ENCODE data around the gene SRGAP3. TPM values are rescaled to one million over a fixed set of nuclear protein-coding genes. Genes with fewer than 3 reads are reported as not detected.

The SRGAP3 gene
- total RNA-seq, 1 donor from 2014 or later: 0.54 TPM

DNA sequence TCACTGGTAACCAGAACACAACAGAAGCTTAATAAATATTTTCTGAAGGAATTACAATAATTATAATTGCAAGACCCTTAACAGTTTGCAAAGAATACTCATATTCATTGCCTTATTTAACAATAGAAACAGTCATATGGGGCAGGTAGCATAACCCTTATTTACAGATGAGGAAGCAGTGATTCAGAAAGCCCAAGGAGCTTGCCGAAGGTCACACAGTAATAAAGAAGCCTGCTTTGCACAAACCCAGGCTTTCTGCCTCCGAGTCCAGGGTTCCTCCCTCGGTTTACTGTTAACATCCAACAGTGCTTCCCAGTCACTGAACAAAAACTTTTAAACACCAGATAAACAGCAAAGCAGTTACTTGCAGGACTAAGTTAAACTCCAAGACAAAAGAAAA is 35.3 kb downstream of the SRGAP3 start:
- Mint-ChIP-seq H3K27ac (no peak overlapping the region), H3K4me1 (ENCODE audit: low read depth) (no peaks in the 10 kb centered on the region), H3K4me3 (no peak overlapping the region), H3K9me3 (no peaks in the 10 kb centered on the region), H3K36me3 (ENCODE audit: low read depth) (no peaks in the 10 kb centered on the region), H3K27me3 (ENCODE audit: insufficient read depth) (peaks cover 8% of the 10 kb centered on the region)
- intact Hi-C loops (cut with micrococcal nuclease): no loop called here
- DNase-seq (ENCODE audit: low spot score): no peak

DNA sequence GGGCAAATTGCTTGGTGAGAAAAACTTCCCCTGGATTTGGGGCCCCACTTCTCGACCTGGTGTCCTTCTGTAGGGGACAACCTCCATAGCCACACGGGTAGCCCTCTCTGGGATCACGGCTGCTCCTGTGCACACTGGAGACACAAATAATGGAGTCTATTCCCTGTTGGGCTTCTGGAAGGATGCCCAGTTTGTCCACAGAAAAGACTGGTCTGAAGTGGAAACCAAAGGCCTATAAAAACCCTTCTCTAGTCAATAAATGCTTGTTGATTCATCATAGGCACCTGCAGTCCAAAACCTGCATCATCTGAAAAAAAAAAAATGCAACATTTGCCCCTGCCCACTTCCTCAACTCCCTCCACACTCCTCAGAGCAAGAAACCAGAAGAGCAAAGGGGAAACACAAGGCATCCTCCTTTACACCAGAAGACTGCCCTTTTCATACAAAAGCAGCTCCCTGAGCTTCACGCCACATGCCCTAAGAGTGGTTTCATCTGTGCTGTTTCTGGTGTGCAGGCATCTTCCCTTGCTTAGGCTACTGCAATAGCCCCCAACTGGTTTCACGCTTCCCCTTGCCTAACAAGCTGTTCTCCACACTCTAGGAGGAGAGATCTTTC is 36.3 kb downstream of the SRGAP3 start:
- Mint-ChIP-seq H3K27me3 (ENCODE audit: insufficient read depth) (peaks cover 7% of the 10 kb centered on the region), H3K4me3 (no peak overlapping the region), H3K27ac (no peak overlapping the region), H3K36me3 (ENCODE audit: low read depth) (no peaks in the 10 kb centered on the region), H3K4me1 (ENCODE audit: low read depth) (no peaks in the 10 kb centered on the region), H3K9me3 (no peaks in the 10 kb centered on the region)
- no peak for DNase-seq (ENCODE audit: low spot score)
- intact Hi-C loops (cut with micrococcal nuclease): no loop called here

DNA sequence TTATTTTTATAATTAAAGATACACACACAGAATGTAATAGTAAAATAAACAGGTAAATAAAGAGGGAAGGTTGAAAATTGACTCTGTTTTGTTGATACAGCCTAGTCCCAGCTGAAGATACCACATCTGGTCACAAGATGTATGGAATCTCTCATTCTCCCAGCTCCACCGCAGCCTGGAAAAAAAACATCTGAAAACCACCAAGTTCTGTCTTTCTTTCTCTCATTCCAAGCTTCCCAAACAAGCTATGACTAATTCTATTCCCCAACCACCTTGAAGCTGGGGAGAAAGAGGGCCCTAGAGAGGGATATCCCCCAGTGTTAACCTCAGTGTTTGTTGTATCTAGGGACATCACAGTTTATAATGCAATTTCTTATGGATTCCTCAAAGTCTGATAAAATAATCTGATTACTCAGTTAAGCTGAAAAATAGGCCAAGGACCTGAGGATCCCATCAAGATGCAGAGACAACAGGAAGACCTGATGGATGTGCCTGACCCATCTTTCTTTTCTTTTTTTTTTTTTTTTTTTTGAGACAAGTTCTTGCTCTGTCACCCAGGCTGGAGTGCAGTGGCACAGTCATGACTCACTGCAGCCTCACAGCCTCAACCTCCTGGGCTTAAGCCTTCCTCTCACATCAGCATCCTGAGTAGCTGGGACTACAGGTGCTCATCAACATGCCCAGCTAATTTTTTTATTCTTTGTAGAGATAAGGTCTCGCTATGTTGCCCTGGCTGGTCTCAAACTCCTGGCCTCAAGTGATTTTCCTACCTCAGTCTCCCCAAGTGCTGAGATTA is 38.1 kb downstream of the SRGAP3 start:
- H3K4me3 Mint-ChIP-seq: no peak overlapping the region
- no peak overlapping the region for H3K27ac Mint-ChIP-seq
- H3K36me3 Mint-ChIP-seq (ENCODE audit: low read depth): no peaks in the 10 kb centered on the region
- H3K9me3 Mint-ChIP-seq: no peaks in the 10 kb centered on the region
- no peaks in the 10 kb centered on the region for H3K4me1 Mint-ChIP-seq (ENCODE audit: low read depth)
- H3K27me3 Mint-ChIP-seq (ENCODE audit: insufficient read depth): peaks cover 6% of the 10 kb centered on the region
- no peak for DNase-seq (ENCODE audit: low spot score)
- intact Hi-C loops (cut with micrococcal nuclease): no loop called here

DNA sequence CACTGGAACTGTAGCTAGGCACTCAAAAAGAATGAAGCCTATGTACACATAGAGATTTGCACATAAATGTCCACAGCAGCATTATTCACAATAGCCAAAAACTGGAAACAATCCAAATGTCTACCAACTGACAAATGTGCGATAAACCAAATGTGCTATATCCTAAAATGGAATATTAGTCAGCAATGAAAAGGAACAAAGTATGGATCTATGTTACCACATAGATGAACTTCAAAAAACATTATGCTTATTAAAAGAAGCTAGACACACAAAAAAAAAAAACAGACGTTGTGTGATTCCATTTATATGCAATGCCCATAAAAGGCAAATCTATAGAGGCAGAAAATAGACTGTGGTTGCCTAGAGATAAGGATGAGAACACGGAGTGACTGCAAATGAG is 39.7 kb downstream of the SRGAP3 start:
- H3K27ac Mint-ChIP-seq: no peak overlapping the region
- no peaks in the 10 kb centered on the region for H3K36me3 Mint-ChIP-seq (ENCODE audit: low read depth)
- no peaks in the 10 kb centered on the region for H3K9me3 Mint-ChIP-seq
- H3K4me1 Mint-ChIP-seq (ENCODE audit: low read depth): no peaks in the 10 kb centered on the region
- intact Hi-C loops (cut with micrococcal nuclease): no loop called here
- H3K27me3 Mint-ChIP-seq (ENCODE audit: insufficient read depth): peaks cover 5% of the 10 kb centered on the region
- H3K4me3 Mint-ChIP-seq: no peak overlapping the region
- DNase-seq (ENCODE audit: low spot score): no peak

DNA sequence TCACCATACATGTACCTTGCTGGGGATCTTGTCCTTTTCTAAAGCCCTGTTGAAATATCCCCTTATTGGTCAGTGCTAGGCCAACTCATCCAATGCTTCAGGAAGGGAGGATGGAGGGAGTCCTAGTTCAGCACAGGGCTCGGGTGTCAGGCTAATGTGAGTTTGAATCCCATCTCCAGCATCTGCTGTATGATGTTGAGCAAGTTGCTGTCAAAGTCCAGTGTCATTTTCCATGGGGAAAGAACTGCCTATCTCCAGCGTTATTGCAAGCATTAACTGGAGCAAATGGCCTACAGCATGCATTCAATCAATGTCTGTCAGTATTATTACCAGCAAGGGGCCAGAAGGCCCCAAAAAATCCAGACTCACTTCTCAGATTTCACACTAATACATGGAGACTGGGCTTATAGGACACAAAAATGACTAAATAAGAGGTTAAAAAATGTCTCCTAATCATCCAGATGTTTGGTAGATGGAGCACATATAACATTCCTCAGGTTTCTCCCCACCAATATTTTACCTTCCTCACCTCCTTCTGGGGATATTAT is 40.8 kb downstream of the SRGAP3 start:
- H3K4me3 Mint-ChIP-seq: no peak overlapping the region
- no peaks in the 10 kb centered on the region for H3K9me3 Mint-ChIP-seq
- intact Hi-C loops (cut with micrococcal nuclease): no loop called here
- no peaks in the 10 kb centered on the region for H3K36me3 Mint-ChIP-seq (ENCODE audit: low read depth)
- peaks cover 5% of the 10 kb centered on the region for H3K27me3 Mint-ChIP-seq (ENCODE audit: insufficient read depth)
- no peaks in the 10 kb centered on the region for H3K4me1 Mint-ChIP-seq (ENCODE audit: low read depth)
- no peak for DNase-seq (ENCODE audit: low spot score)
- no peak overlapping the region for H3K27ac Mint-ChIP-seq

DNA sequence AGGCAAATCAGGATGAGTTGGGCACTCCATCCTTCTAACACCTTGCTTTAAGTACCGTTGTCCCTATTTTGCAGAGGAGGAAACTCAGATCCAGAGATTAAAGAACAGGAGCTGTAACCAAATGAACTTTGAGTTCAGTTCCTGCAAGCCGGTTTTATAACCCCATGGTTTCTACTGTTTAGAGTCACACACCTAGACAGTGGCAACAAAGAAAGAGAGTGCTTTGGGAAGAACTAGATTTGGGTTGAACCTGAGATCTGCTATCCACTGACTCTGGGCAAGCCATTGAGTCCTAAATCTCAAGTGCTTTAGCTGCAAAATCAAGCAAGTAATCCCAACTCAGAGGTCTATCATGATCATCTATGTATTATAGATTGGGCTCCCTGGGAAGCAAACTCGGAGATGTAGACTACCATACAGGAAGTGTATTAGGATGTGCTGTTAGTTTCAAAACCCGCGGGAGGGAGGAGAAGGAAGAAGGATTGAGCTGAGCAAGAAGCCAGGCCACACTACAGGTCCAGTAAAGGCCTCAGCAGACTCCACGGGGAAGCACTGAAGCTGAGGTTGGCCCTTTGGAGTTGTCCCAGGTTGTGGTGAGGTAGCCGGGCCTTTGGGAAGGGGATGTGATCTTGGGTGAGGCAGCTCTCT is 42.2 kb downstream of the SRGAP3 start:
- Mint-ChIP-seq H3K27me3 (ENCODE audit: insufficient read depth) (peaks cover 4% of the 10 kb centered on the region), H3K27ac (no peak overlapping the region), H3K36me3 (ENCODE audit: low read depth) (no peaks in the 10 kb centered on the region), H3K9me3 (no peaks in the 10 kb centered on the region), H3K4me1 (ENCODE audit: low read depth) (no peaks in the 10 kb centered on the region), H3K4me3 (no peak overlapping the region)
- no peak for DNase-seq (ENCODE audit: low spot score)
- intact Hi-C loops (cut with micrococcal nuclease): no loop called here

DNA sequence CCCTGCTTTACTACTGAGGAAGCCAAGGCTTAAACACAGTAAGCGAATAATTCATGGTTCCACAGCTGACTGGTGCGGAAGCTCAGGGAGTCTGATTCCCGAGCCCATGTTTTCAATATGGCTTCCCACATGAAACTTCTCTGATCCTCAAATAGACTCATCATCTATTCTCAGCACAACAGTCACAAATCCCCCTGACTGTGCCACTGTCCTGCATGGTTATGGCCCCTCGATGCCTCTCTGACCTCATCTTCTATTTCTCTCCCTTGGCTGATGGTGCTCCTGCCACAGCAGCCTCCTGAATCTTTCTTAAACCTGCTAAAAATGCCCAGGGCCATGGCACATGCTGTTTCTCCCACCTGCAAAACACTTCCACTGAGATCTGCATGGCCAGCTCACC is 43.2 kb downstream of the SRGAP3 start:
- Mint-ChIP-seq H3K4me3 (no peak overlapping the region), H3K36me3 (ENCODE audit: low read depth) (no peaks in the 10 kb centered on the region), H3K27me3 (ENCODE audit: insufficient read depth) (peaks cover 3% of the 10 kb centered on the region), H3K9me3 (no peaks in the 10 kb centered on the region), H3K27ac (no peak overlapping the region), H3K4me1 (ENCODE audit: low read depth) (no peaks in the 10 kb centered on the region)
- no peak for DNase-seq (ENCODE audit: low spot score)
- intact Hi-C loops (cut with micrococcal nuclease): no loop called here

DNA sequence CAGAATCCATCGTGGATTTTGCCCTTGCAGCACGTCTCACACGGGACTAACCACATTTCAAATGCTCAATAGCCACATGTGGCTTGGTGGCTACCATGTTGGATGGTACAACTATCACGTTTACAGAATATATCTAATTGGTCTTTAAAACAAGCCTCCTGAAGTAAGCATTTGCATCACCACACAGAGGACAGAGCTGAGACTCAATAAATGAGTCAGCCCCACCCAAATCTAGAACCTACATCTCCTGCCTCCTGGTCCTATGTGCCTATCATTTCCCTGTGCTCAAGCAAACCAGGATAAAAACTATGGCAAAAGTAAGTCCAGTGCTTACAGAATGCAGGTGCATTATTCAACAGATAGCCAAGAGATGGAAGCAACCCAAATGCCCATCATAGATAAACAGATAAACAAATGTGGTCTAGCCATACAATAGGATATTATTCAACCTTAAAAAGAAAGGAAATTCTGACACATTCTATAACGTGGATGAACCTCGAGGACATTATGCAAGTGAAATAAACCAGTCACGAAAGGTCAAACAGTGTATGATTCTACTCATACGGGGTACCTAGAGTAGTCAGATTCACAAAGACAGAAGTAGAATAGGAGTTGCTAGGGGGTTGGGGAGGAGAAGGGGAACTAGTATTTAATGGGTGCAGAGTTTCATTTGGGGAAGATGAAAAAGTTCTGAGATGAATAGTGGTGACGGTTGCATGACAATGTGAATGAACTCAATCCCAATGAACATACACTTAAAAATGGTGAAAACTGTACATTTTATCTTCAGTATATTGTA is 43.9 kb downstream of the SRGAP3 start:
- Mint-ChIP-seq H3K4me3 (no peak overlapping the region), H3K9me3 (no peaks in the 10 kb centered on the region), H3K27ac (no peak overlapping the region), H3K27me3 (ENCODE audit: insufficient read depth) (peaks cover 3% of the 10 kb centered on the region), H3K36me3 (ENCODE audit: low read depth) (no peaks in the 10 kb centered on the region), H3K4me1 (ENCODE audit: low read depth) (no peaks in the 10 kb centered on the region)
- no peak for DNase-seq (ENCODE audit: low spot score)
- intact Hi-C loops (cut with micrococcal nuclease): no loop called here

DNA sequence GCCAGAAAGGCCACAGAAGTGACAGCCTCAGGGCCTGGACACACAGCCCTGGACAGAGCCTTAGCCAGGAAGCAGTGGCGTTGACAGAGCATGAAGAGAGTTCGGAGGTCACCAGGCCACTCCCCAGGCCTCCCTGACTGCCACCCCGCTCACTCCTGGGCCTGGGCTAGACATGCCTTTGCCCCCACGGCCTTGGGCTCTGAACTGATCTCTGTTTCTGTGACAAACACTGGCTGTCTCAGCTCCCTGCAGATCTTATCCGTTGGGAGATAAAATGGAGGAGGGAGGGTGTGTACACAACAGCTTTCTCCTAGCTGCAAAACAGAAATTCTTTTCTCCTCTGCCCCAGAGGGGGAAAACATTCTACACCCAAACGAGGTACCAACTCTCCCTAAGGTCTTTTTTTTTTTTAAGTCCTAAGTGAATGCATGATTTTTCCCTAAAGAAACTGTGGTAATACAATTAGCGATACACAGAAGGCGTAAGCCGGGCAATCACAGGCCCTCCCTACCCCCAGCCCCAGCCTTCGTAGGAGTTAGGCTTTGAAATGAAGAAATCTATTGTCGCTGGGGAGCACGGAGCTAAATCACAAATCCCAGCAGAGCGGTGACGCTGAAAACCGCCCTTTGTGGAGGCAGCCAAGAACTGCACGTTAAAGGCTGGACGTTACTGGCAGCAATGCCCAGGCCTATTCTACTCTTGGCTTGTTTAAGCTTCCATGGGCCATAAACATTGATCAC is 45.0 kb downstream of the SRGAP3 start:
- H3K4me1 Mint-ChIP-seq (ENCODE audit: low read depth): no peaks in the 10 kb centered on the region
- H3K9me3 Mint-ChIP-seq: no peaks in the 10 kb centered on the region
- intact Hi-C loops (cut with micrococcal nuclease): no loop called here
- no peaks in the 10 kb centered on the region for H3K36me3 Mint-ChIP-seq (ENCODE audit: low read depth)
- DNase-seq (ENCODE audit: low spot score): no peak
- no peak overlapping the region for H3K27ac Mint-ChIP-seq
- H3K4me3 Mint-ChIP-seq: no peak overlapping the region
- peaks cover 3% of the 10 kb centered on the region for H3K27me3 Mint-ChIP-seq (ENCODE audit: insufficient read depth)

DNA sequence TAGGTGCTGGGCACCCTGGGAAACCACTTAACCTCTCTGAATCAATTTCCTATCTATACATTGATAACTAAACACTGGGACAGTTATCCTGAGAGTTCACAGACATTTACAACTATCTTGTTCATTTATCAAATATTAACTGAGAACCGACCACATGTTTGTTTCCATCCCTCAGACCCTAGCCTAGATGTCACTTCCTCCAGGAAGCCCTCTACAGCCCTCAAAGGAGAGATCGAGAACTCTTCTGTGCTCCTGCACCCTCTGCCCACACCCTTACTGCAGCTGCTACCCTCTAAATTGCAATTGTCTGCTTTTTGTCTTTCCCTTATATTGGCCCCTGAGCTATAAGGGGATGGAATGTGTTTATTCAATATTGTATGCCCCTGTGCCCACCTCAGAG is 46.1 kb downstream of the SRGAP3 start:
- no peak overlapping the region for H3K4me3 Mint-ChIP-seq
- peaks cover 9% of the 10 kb centered on the region for H3K27me3 Mint-ChIP-seq (ENCODE audit: insufficient read depth)
- no peaks in the 10 kb centered on the region for H3K4me1 Mint-ChIP-seq (ENCODE audit: low read depth)
- intact Hi-C loops (cut with micrococcal nuclease): no loop called here
- no peak for DNase-seq (ENCODE audit: low spot score)
- H3K9me3 Mint-ChIP-seq: no peaks in the 10 kb centered on the region
- H3K27ac Mint-ChIP-seq: no peak overlapping the region
- H3K36me3 Mint-ChIP-seq (ENCODE audit: low read depth): no peaks in the 10 kb centered on the region

DNA sequence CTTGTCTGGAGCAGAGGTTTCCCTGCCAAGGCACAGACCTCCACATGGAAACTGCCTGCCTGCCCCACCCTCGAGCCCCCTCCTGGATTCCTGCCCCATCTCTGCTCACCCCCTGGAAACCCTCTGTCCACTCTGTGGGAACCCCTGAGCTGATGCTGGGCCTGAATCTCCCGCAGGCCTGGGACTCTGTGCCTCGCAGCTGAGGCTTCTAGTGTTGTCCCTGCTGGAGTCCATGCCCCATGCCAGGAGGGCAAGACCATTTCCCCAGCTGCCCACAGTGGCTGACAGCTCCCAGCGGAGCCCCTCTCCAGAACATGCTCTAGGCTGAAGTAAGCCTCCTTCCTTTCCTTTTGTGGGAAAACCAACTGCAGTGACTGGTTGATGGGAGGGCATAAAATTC is 46.9 kb downstream of the SRGAP3 start:
- Mint-ChIP-seq H3K4me3 (no peak overlapping the region), H3K36me3 (ENCODE audit: low read depth) (no peaks in the 10 kb centered on the region), H3K9me3 (no peaks in the 10 kb centered on the region), H3K27me3 (ENCODE audit: insufficient read depth) (peaks cover 10% of the 10 kb centered on the region), H3K27ac (no peak overlapping the region), H3K4me1 (ENCODE audit: low read depth) (no peaks in the 10 kb centered on the region)
- intact Hi-C loops (cut with micrococcal nuclease): no loop called here
- no peak for DNase-seq (ENCODE audit: low spot score)

DNA sequence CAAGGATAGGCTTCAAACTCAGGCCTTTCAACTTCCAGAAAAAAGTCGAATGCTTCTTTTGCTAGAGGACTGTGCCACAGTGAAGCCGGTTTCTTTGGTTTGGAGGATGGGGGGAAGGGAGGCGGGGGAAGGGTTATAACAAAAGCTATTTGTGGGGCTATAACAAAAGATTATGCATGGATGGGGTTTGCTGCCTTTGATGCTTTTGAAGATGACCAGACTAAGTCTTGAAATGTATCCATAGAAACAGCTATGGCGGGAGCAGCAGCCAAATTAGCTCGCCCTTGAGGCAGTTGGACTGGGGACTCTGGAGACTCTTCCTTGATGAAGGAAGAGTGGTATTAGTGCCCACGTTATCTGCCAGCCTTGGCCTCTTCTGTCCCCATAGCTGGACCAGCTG is 47.5 kb downstream of the SRGAP3 start:
- Mint-ChIP-seq H3K27me3 (ENCODE audit: insufficient read depth) (peaks cover 16% of the 10 kb centered on the region), H3K4me3 (no peak overlapping the region), H3K36me3 (ENCODE audit: low read depth) (no peaks in the 10 kb centered on the region), H3K4me1 (ENCODE audit: low read depth) (no peaks in the 10 kb centered on the region), H3K9me3 (no peaks in the 10 kb centered on the region), H3K27ac (no peak overlapping the region)
- no peak for DNase-seq (ENCODE audit: low spot score)
- intact Hi-C loops (cut with micrococcal nuclease): no loop called here
